Mucosa of rectum (tissue), 2 donors: ENCODE results near the gene ADGRL1.
A peak's percentile ranks its signal among the peaks of the same experiment; 100 is the strongest.
"Not testable (repeated sequence)": the region's sequence is repeated elsewhere in the genome, so short reads cannot be mapped to it uniquely, and the experiment has no call there.

Experiments used
- H3K27ac ChIP-seq, 2 donors: one replicate each; pipeline ENCODE4 v1.7.0; 2013; ENCODE audit warnings: inconsistent platforms in 2 of 2, low read depth in 2 of 2, low read length in 2 of 2
- H3K27me3 ChIP-seq, 2 donors: one replicate each; pipeline ENCODE4 v1.7.0; 2013; ENCODE audit warnings: low read length in 2 of 2; ENCODE audit not compliant: control insufficient read depth in 2 of 2, insufficient read depth in 2 of 2
- H3K36me3 ChIP-seq, 2 donors: one replicate each; pipeline ENCODE4 v1.7.0; 2013; ENCODE audit warnings: low read length in 2 of 2; ENCODE audit not compliant: control insufficient read depth in 2 of 2, insufficient read depth in 2 of 2
- H3K4me1 ChIP-seq, 2 donors: one replicate each; pipeline ENCODE4 v1.7.0; 2013; ENCODE audit warnings: low read length in 2 of 2, mild to moderate bottlenecking in 1 of 2; ENCODE audit not compliant: control insufficient read depth in 2 of 2, insufficient read depth in 2 of 2
- H3K4me3 ChIP-seq, 2 donors: one replicate each; pipeline ENCODE4 v1.7.0; 2013; ENCODE audit warnings: low read length in 2 of 2
- H3K9ac ChIP-seq, 2 donors: one replicate each; pipeline ENCODE4 v1.7.0; 2013; ENCODE audit warnings: low read length in 2 of 2, low read depth in 1 of 2, mild to moderate bottlenecking in 1 of 2
- H3K9me3 ChIP-seq, 2 donors: one replicate each; pipeline ENCODE4 v1.7.0; 2013; ENCODE audit warnings: low read length in 2 of 2; ENCODE audit not compliant: control insufficient read depth in 2 of 2
- donor health status: healthy.
- donor health status: Normal muscosa, but diverticular disease.

The ADGRL1 gene

DNA sequence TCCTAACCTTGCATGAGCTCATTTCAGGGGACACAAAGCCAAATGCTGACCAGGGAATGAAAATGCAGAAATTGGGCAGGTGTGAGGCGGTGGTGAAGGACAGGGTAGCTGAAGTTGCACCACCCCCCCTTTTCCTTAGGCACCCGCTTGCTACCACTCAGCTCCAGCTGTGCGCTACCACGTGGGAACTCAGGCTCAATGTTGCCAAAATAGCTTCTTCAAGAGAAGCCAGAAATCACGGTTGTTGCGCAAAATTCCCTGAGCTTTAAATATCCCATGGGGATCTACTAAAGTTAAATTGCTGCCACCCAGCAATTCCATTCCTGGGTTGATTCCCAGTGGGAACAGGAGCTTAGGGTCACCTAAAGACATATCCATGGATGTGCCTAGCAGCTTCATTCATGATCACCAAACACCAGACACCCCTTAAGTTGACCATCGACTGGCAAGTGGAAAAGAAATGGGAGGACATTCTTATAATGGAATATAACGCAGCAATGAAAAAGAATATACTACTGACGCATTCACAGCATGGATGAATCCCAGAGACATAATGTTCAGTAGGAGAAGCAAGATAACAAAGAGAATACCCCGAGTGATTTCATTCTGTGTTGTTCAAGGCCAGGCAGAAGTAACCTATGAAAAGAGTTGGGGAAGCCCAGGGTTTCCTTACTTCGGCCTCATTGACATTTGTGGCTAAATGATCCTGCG is 12.8 kb upstream of the ADGRL1 start:
- Histone ChIP-seq H3K27ac (no peak overlapping the region), H3K27me3 (no peaks in the 10 kb centered on the region)

DNA sequence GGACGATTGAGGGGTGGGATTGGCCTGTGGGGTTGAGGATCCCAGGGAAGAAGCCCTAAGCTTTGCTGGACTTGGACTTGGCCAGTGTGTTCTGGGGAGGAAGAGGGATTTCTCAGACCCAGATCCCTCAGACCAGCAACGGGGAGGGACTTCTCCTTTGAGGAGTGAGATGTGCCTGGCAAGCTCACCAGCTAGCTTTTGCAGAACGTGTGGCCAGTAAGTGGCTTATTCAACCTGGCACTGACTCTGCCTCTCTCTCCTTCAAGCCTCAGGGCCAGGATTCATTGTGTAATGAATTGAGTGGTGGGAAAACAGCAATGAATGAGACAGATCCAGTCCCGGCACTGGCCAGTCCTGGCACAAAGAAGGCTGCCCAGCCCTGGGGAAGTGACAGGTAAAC is 11.9 kb upstream of the ADGRL1 start:
- H3K4me3 ChIP-seq, H3K36me3 ChIP-seq, H3K9ac ChIP-seq, H3K27ac ChIP-seq, H3K9me3 ChIP-seq, H3K4me1 ChIP-seq, H3K27me3 ChIP-seq: not testable (repeated sequence)

More for the DNA sequence above, 12.8 kb upstream of the ADGRL1 start:
- Histone ChIP-seq H3K4me3 (no peak overlapping the region), H3K36me3 (no peaks in the 10 kb centered on the region), H3K9ac (no peak overlapping the region), H3K4me1 (no peaks in the 10 kb centered on the region), H3K9me3 (no peaks in the 10 kb centered on the region)

DNA sequence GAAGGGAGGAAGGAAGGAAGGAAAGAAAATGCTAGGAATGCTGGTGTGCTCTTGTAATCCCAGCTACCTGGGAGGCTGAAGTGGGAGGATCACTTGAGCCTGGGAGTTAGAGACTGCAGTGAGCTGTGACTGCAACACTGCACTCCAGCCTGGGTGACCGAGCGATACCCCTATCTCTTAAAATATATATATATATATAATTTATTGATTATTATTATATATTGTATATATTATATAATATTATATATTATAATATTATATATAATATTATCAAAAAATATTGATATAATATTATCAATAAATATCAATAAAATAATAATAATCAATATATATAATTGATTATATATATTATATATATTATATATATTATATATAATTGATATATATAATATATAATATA is 8.6 kb upstream of the ADGRL1 start:
- no peaks in the 10 kb centered on the region for H3K9me3 ChIP-seq
- H3K36me3 ChIP-seq, result no peaks in the 10 kb centered on the region
- H3K4me1 ChIP-seq, result no peaks in the 10 kb centered on the region
- no peak overlapping the region for H3K27ac ChIP-seq
- no peak overlapping the region for H3K4me3 ChIP-seq
- no peak overlapping the region for H3K9ac ChIP-seq
- H3K27me3 ChIP-seq, result peaks cover 0 to 3% of the 10 kb centered on the region in 2 donors

DNA sequence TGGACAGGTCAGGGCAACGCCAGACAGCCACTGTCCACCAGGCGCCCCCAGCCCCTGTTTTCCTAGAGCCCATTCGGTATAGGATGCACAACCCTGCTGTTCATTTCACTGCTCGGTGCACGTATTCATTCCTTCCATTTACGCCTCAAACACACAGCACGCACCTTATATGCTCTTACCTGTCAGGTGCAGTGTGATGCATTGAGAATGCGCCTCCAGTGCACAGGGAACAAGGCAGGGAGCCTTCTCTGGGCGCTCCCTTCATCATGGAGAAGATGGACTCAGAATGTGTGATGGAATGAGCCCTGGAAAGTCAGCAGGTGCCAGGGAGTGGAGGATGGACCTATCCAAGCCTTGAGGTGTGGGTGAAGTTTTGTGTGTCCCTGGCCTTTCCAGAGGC is 4.2 kb upstream of the ADGRL1 start:
- not testable (repeated sequence) for H3K4me1 ChIP-seq, H3K27me3 ChIP-seq

GRCh38 chr19:14209401-14209800 is 3.4 kb upstream of the ADGRL1 start:
- H3K27ac ChIP-seq, H3K27me3 ChIP-seq, H3K36me3 ChIP-seq, H3K4me3 ChIP-seq, H3K4me1 ChIP-seq, H3K9me3 ChIP-seq, H3K9ac ChIP-seq: not testable (repeated sequence)

More for the DNA sequence above, 4.2 kb upstream of the ADGRL1 start:
- H3K27ac ChIP-seq, H3K9ac ChIP-seq, H3K36me3 ChIP-seq, H3K4me3 ChIP-seq, H3K9me3 ChIP-seq: not testable (repeated sequence)

- not testable (repeated sequence) for H3K9ac ChIP-seq, H3K27me3 ChIP-seq, H3K27ac ChIP-seq
These were observed 2.5 kb upstream of the ADGRL1 start for GRCh38 chr19:14208496-14208895.

DNA sequence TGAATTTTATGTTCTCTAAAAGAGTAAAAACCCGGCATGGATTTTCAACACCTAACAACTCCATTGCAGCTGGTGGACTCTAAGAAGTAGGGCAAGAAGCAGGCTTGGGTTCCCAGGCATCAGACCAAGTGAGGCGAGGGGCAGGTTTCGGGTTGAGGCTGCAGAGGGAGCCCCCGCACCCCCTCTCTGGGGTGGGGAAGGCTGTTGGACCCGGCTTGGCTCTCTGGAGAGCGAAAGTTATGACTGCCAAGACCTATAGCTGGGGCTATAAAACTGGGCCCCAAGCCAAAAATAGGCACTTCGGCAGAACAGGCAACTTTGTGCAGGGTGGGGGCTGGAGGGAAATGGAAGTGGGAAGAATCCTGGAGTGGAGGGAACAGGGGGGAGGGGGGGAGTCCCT is 1.8 kb upstream of the ADGRL1 start:
- not testable (repeated sequence) for H3K9me3 ChIP-seq, H3K4me1 ChIP-seq, H3K27me3 ChIP-seq, H3K36me3 ChIP-seq
- Histone ChIP-seq H3K9ac (peak overlapping the region in 1 of 2 donors; percentile 62), H3K27ac (peak overlapping the region in 1 of 2 donors; percentile 71), H3K4me3 (peak overlapping the region; percentile 64 to 65)

More at GRCh38 chr19:14208496-14208895, 2.5 kb upstream of the ADGRL1 start:
- not testable (repeated sequence) for H3K4me1 ChIP-seq, H3K4me3 ChIP-seq, H3K9me3 ChIP-seq, H3K36me3 ChIP-seq

- H3K9me3 ChIP-seq, H3K4me1 ChIP-seq, H3K36me3 ChIP-seq, H3K27me3 ChIP-seq: not testable (repeated sequence)
- Histone ChIP-seq H3K9ac (peak overlapping the region; percentile 47 to 62), H3K27ac (peak overlapping the region; percentile 65 to 71), H3K4me3 (peak overlapping the region; percentile 64 to 65)
These were observed 1.1 kb upstream of the ADGRL1 start for GRCh38 chr19:14206737-14207726.

- not testable (repeated sequence) for H3K4me3 ChIP-seq, H3K27me3 ChIP-seq, H3K27ac ChIP-seq, H3K9ac ChIP-seq, H3K36me3 ChIP-seq, H3K9me3 ChIP-seq, H3K4me1 ChIP-seq
These were observed 339 bp upstream of the ADGRL1 start for GRCh38 chr19:14206308-14206707.

GRCh38 chr19:14204676-14205451 is 1.1 kb downstream of the ADGRL1 start:
- H3K27ac ChIP-seq, H3K36me3 ChIP-seq, H3K4me1 ChIP-seq, H3K9me3 ChIP-seq, H3K27me3 ChIP-seq: not testable (repeated sequence)
- H3K9ac ChIP-seq, result peak overlapping the region in 1 of 2 donors; percentile 48
- H3K4me3 ChIP-seq, result peak overlapping the region; percentile 26 to 52
